Ovary (tissue), 3 donors: Measurements from ENCODE around the gene CILP2.

ENCODE experiments used
- CTCF ChIP-seq, 3 donors: fragments of 450-650 bp in 2 of 3; fragments of 200-600 bp in 1 of 3; IDR thresholded peaks; one replicate each; pipeline versions ENCODE4 v1.5.1 to v1.8.0; 2016 to 2022; ENCODE audit warnings: antibody characterized with exemption in 3 of 3, mild to moderate bottlenecking in 1 of 3
- EP300 ChIP-seq: sonication (generic); formaldehyde crosslinking; IDR thresholded peaks from one replicate; pipeline ENCODE4 v1.6.1; 2017; ENCODE audit warnings: antibody characterized with exemption
- donor health status: DM: no; HTN: no; CAD: no.

- TF ChIP-seq EP300: no peak
- TF ChIP-seq CTCF (IDR thresholded peaks at IDR 0.05): no peak
These were observed 8.7 kb downstream of the CILP2 start for GRCh38 chr19:19546751-19547162.
